HEK293 (cell line): Measurements from ENCODE around the gene ATP23.

Experiments
- BCL11A ChIP-seq: fragments of 450-650 bp; formaldehyde crosslinking; IDR thresholded peaks from 2 replicates; pipeline ENCODE4 v1.5.1; 2016; ENCODE audit warnings: low read depth, missing biosample characterization, missing genetic modification characterization
- GLIS1 ChIP-seq: fragments of 450-650 bp; formaldehyde crosslinking; IDR thresholded peaks from 2 replicates; pipeline ENCODE4 v1.5.1; 2016; ENCODE audit warnings: missing biosample characterization, missing genetic modification characterization
- KLF17 ChIP-seq: fragments of 450-650 bp; formaldehyde crosslinking; IDR thresholded peaks from 2 replicates; pipeline ENCODE4 v1.5.1; 2016; ENCODE audit warnings: missing biosample characterization, missing genetic modification characterization
- PRDM6 ChIP-seq: fragments of 450-650 bp; formaldehyde crosslinking; IDR thresholded peaks from 2 replicates; pipeline ENCODE4 v1.5.1; 2017; ENCODE audit warnings: missing biosample characterization, missing genetic modification characterization
- SP2 ChIP-seq: fragments of 450-650 bp; formaldehyde crosslinking; IDR thresholded peaks from 2 replicates; pipeline ENCODE4 v1.5.1; 2016; ENCODE audit warnings: missing biosample characterization, missing genetic modification characterization
- SP7 ChIP-seq: fragments of 450-650 bp; formaldehyde crosslinking; IDR thresholded peaks from 2 replicates; pipeline ENCODE4 v1.5.1; 2016; ENCODE audit warnings: missing biosample characterization, missing genetic modification characterization
- YY1 ChIP-seq: fragments of 450-650 bp; formaldehyde crosslinking; IDR thresholded peaks from 2 replicates; pipeline ENCODE4 v1.5.1; 2018; ENCODE audit warnings: missing biosample characterization, missing genetic modification characterization
- YY2 ChIP-seq: fragments of 450-650 bp; formaldehyde crosslinking; IDR thresholded peaks from 2 replicates; pipeline ENCODE4 v1.5.1; 2016; ENCODE audit warnings: missing biosample characterization, missing genetic modification characterization
- ZBTB17 ChIP-seq: fragments of 450-650 bp; formaldehyde crosslinking; IDR thresholded peaks from 2 replicates; pipeline ENCODE4 v1.5.1; 2016; ENCODE audit warnings: missing biosample characterization, missing genetic modification characterization
- ZBTB20 ChIP-seq: fragments of 450-650 bp; formaldehyde crosslinking; IDR thresholded peaks from 2 replicates; pipeline ENCODE4 v1.5.1; 2016; ENCODE audit warnings: missing biosample characterization, missing genetic modification characterization
- ZBTB48 ChIP-seq: fragments of 450-650 bp; formaldehyde crosslinking; IDR thresholded peaks from 2 replicates; pipeline ENCODE4 v1.5.1; 2016; ENCODE audit warnings: missing biosample characterization, missing genetic modification characterization
- ZBTB8A ChIP-seq: fragments of 450-650 bp; formaldehyde crosslinking; IDR thresholded peaks from 2 replicates; pipeline ENCODE4 v1.5.1; 2016; ENCODE audit warnings: missing biosample characterization, missing genetic modification characterization
- ZFP69B ChIP-seq: fragments of 450-650 bp; formaldehyde crosslinking; IDR thresholded peaks from 2 replicates; pipeline ENCODE4 v1.5.1; 2016; ENCODE audit warnings: missing biosample characterization, missing genetic modification characterization
- ZIC2 ChIP-seq: fragments of 450-650 bp; formaldehyde crosslinking; IDR thresholded peaks from 2 replicates; pipeline ENCODE4 v1.5.1; 2016; ENCODE audit warnings: missing biosample characterization, missing genetic modification characterization
- ZNF157 ChIP-seq: fragments of 450-650 bp; formaldehyde crosslinking; IDR thresholded peaks from 2 replicates; pipeline ENCODE4 v1.5.1; 2016; ENCODE audit warnings: missing biosample characterization, missing genetic modification characterization
- ZNF335 ChIP-seq: fragments of 450-650 bp; formaldehyde crosslinking; conservative IDR thresholded peaks from 2 replicates; pipeline ENCODE4 v1.5.1; 2016; ENCODE audit warnings: missing biosample characterization, missing genetic modification characterization
- ZNF341 ChIP-seq: fragments of 450-650 bp; formaldehyde crosslinking; IDR thresholded peaks from 2 replicates; pipeline ENCODE4; 2016; ENCODE audit warnings: low read depth, missing biosample characterization, missing genetic modification characterization
- ZNF366 ChIP-seq: fragments of 450-650 bp; formaldehyde crosslinking; conservative IDR thresholded peaks from 2 replicates; pipeline ENCODE4 v1.5.1; 2016; ENCODE audit warnings: missing biosample characterization, missing genetic modification characterization
- ZNF596 ChIP-seq: fragments of 450-650 bp; IDR thresholded peaks from 2 replicates; pipeline ENCODE4 v1.5.0; 2018; ENCODE audit warnings: missing biosample characterization, mild to moderate bottlenecking, missing genetic modification characterization, moderate library complexity
- ZNF639 ChIP-seq: fragments of 450-650 bp; formaldehyde crosslinking; IDR thresholded peaks from 2 replicates; pipeline ENCODE4 v1.5.1; 2016; ENCODE audit warnings: missing biosample characterization, missing genetic modification characterization
- ZNF658 ChIP-seq: fragments of 450-650 bp; formaldehyde crosslinking; IDR thresholded peaks from 2 replicates; pipeline ENCODE4; 2016; ENCODE audit warnings: missing biosample characterization, missing genetic modification characterization
- ZNF76 ChIP-seq: fragments of 450-650 bp; formaldehyde crosslinking; IDR thresholded peaks from 2 replicates; pipeline ENCODE4; 2016; ENCODE audit warnings: low read depth, missing biosample characterization, missing genetic modification characterization, borderline replicate concordance
- ZSCAN16 ChIP-seq: fragments of 450-650 bp; formaldehyde crosslinking; IDR thresholded peaks from 2 replicates; pipeline ENCODE4 v1.5.1; 2016; ENCODE audit warnings: missing biosample characterization, missing genetic modification characterization
- TF ChIP-seq, protein P1 (sequence below): fragments of 450-650 bp; formaldehyde crosslinking; IDR thresholded peaks from 2 replicates; pipeline ENCODE4 v1.5.1; 2016; ENCODE audit warnings: missing biosample characterization, missing genetic modification characterization
- TF ChIP-seq, protein P2 (sequence below): fragments of 450-650 bp; formaldehyde crosslinking; IDR thresholded peaks from 2 replicates; pipeline ENCODE4 v1.5.1; 2016; ENCODE audit warnings: missing biosample characterization, missing genetic modification characterization
- TF ChIP-seq, protein P3 (sequence below): fragments of 450-650 bp; formaldehyde crosslinking; optimal IDR thresholded peaks from 2 replicates; pipeline ENCODE3; 2016; ENCODE audit warnings: missing biosample characterization, mild to moderate bottlenecking, missing genetic modification characterization
- TF ChIP-seq, protein P4 (sequence below): fragments of 450-650 bp; formaldehyde crosslinking; conservative IDR thresholded peaks from 2 replicates; pipeline ENCODE4 v1.5.1; 2016; ENCODE audit warnings: low read depth, missing biosample characterization, missing genetic modification characterization

ATP23 gene

DNA sequence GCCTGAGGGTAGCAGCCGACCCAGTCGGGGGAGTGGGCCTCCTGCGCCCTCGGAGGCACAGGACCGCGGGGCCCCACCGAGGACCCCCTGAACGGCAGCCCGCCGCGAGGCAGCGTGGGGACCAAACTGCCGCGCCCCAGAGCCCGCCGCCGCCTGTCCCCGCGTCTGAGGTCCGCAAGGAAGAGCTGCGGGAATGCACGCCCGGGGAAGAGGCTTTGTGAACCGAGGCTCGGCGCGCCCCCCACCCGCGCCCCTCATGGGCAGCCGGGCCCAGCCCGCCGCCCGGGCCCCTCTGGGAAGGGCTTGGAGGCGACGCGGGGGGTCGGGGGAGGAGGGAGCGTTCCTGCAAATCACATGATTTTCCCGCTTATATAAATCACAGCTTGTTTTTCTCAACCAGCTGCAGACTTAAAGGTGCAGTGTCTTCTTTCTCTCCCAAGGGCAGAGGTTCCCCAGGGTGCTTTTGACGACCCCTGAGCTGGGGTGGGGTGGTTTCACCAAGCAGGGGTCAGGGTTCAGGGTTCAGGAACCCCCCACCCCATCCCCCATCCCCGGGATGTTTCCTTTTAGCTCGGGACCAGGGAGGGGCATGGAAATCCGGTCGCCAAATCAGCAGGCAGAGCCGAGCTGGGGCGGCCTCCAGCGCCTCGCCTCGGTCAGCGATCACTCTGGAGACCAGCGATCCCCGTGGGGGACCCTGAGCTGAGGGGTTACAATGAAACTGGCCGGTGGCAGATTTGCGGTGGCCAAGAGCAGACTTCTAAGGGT, 44.7 kb upstream of the ATP23 start (continued):
- TF ChIP-seq SP2 (peak; percentile 36; the same call in 1 of the 2 replicates), KLF17 (peak; percentile 33; the same call in 1 of the 2 replicates), GLIS1 (peak; percentile 96), ZNF658 (tag by site-specific recombination) (no peak), SP7 (tag by site-specific recombination) (peak; percentile 41; the same call in 1 of the 2 replicates), ZNF341 (tag by site-specific recombination) (0 out of 2 replicates have a peak, but pooled peaks have one; percentile 6), ZIC2 (tag by site-specific recombination) (peak; percentile 93), ZSCAN16 (peak; percentile 97), ZBTB8A (tag by site-specific recombination) (peak; percentile 95), PRDM6 (peak; percentile 50), BCL11A (tag by site-specific recombination) (no peak), ZBTB20 (tag by site-specific recombination) (peak; percentile 78), ZNF335 (tag by site-specific recombination) (peak; percentile 85), ZBTB48 (tag by site-specific recombination) (peak; percentile 54), ZNF596 (no peak), ZNF76 (peak; percentile 43; the same call in 1 of the 2 replicates), ZFP69B (tag by site-specific recombination) (0 out of 2 replicates have a peak, but pooled peaks have one; percentile 43), YY2 (tag by site-specific recombination) (no peak), ZNF639 (tag by site-specific recombination) (no peak), YY1 (no peak), ZNF157 (tag by site-specific recombination) (no peak), ZNF366 (tag by site-specific recombination) (0 out of 2 replicates have a peak, but pooled peaks have one; percentile 10), ZBTB17 (tag by site-specific recombination) (peak; percentile 65)
- TF ChIP-seq, protein P1, sequence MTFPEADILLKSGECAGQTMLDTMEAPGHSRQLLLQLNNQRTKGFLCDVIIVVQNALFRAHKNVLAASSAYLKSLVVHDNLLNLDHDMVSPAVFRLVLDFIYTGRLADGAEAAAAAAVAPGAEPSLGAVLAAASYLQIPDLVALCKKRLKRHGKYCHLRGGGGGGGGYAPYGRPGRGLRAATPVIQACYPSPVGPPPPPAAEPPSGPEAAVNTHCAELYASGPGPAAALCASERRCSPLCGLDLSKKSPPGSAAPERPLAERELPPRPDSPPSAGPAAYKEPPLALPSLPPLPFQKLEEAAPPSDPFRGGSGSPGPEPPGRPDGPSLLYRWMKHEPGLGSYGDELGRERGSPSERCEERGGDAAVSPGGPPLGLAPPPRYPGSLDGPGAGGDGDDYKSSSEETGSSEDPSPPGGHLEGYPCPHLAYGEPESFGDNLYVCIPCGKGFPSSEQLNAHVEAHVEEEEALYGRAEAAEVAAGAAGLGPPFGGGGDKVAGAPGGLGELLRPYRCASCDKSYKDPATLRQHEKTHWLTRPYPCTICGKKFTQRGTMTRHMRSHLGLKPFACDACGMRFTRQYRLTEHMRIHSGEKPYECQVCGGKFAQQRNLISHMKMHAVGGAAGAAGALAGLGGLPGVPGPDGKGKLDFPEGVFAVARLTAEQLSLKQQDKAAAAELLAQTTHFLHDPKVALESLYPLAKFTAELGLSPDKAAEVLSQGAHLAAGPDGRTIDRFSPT (tag by site-specific recombination), result 0 out of 2 replicates have a peak, but pooled peaks have one; percentile 32
- TF ChIP-seq, protein P2, sequence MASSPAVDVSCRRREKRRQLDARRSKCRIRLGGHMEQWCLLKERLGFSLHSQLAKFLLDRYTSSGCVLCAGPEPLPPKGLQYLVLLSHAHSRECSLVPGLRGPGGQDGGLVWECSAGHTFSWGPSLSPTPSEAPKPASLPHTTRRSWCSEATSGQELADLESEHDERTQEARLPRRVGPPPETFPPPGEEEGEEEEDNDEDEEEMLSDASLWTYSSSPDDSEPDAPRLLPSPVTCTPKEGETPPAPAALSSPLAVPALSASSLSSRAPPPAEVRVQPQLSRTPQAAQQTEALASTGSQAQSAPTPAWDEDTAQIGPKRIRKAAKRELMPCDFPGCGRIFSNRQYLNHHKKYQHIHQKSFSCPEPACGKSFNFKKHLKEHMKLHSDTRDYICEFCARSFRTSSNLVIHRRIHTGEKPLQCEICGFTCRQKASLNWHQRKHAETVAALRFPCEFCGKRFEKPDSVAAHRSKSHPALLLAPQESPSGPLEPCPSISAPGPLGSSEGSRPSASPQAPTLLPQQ, result peak; percentile 86
- TF ChIP-seq, protein P3, sequence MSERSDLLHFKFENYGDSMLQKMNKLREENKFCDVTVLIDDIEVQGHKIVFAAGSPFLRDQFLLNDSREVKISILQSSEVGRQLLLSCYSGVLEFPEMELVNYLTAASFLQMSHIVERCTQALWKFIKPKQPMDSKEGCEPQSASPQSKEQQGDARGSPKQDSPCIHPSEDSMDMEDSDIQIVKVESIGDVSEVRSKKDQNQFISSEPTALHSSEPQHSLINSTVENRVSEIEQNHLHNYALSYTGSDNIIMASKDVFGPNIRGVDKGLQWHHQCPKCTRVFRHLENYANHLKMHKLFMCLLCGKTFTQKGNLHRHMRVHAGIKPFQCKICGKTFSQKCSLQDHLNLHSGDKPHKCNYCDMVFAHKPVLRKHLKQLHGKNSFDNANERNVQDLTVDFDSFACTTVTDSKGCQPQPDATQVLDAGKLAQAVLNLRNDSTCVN, result peak; percentile 68
- TF ChIP-seq, protein P4, sequence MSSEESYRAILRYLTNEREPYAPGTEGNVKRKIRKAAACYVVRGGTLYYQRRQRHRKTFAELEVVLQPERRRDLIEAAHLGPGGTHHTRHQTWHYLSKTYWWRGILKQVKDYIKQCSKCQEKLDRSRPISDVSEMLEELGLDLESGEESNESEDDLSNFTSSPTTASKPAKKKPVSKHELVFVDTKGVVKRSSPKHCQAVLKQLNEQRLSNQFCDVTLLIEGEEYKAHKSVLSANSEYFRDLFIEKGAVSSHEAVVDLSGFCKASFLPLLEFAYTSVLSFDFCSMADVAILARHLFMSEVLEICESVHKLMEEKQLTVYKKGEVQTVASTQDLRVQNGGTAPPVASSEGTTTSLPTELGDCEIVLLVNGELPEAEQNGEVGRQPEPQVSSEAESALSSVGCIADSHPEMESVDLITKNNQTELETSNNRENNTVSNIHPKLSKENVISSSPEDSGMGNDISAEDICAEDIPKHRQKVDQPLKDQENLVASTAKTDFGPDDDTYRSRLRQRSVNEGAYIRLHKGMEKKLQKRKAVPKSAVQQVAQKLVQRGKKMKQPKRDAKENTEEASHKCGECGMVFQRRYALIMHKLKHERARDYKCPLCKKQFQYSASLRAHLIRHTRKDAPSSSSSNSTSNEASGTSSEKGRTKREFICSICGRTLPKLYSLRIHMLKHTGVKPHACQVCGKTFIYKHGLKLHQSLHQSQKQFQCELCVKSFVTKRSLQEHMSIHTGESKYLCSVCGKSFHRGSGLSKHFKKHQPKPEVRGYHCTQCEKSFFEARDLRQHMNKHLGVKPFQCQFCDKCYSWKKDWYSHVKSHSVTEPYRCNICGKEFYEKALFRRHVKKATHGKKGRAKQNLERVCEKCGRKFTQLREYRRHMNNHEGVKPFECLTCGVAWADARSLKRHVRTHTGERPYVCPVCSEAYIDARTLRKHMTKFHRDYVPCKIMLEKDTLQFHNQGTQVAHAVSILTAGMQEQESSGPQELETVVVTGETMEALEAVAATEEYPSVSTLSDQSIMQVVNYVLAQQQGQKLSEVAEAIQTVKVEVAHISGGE (tag by site-specific recombination), result peak; percentile 31; the same call in 1 of the 2 replicates
